Ovary (tissue), 3 donors: Measurements from ENCODE around the gene SETBP1.

ENCODE experiments used
- CTCF ChIP-seq, 3 donors: fragments of 450-650 bp in 2 of 3; fragments of 200-600 bp in 1 of 3; IDR thresholded peaks; one replicate each; pipeline versions ENCODE4 v1.5.1 to v1.8.0; 2016 to 2022; ENCODE audit warnings: antibody characterized with exemption in 3 of 3, mild to moderate bottlenecking in 1 of 3
- EP300 ChIP-seq: sonication (generic); formaldehyde crosslinking; IDR thresholded peaks from one replicate; pipeline ENCODE4 v1.6.1; 2017; ENCODE audit warnings: antibody characterized with exemption
- POLR2A ChIP-seq: fragments of 450-650 bp; IDR thresholded peaks from one replicate; pipeline ENCODE4 v1.6.1; 2017; ENCODE audit warnings: antibody characterized with exemption, mild to moderate bottlenecking, moderate library complexity
- donor health status: DM: no; HTN: no; CAD: no.

GRCh38 chr18:44896846-44897245 is 216.2 kb downstream of the SETBP1 start:
- TF ChIP-seq CTCF (IDR thresholded peaks at IDR 0.05), result no peak
- TF ChIP-seq POLR2A, result no peak
- TF ChIP-seq EP300, result no peak
